Activated CD4-positive, alpha-beta T cell treated with anti-CD3 and anti-CD28 coated beads, Interleukin-2, amount 10 ng/mL, durations not matched to agents 7 days and 5 days (primary cell): ENCODE data around the gene ARFGAP2. TPM values are rescaled to one million over a fixed set of nuclear protein-coding genes. Genes with fewer than 3 reads are reported as not detected.

ENCODE experiments used
- CTCF ChIA-PET: fragments of 350-600 bp; sonication (Branson Sonifier 250); formaldehyde crosslinking; loops from one replicate; lab custom pipeline; 2021; ENCODE audit warnings: antibody characterized with exemption; lab: Charles Lee
- POLR2A ChIA-PET: fragments of 350-600 bp; sonication (Branson Sonifier 250); formaldehyde crosslinking; loops from one replicate; lab custom pipeline; 2021; ENCODE audit warnings: antibody characterized with exemption; lab: Charles Lee
- DNase-seq: peaks from one replicate; pipeline ENCODE4 v3.0.0-alpha.2; 2020
- H3K27ac Mint-ChIP-seq: one replicate; pipeline ENCODE4 v1.8.0; 2021; ENCODE audit warnings: mild to moderate bottlenecking, moderate library complexity, mixed read lengths
- H3K27me3 Mint-ChIP-seq: one replicate; pipeline ENCODE4 v1.8.0; 2021; ENCODE audit warnings: mixed read lengths
- H3K36me3 Mint-ChIP-seq: one replicate; pipeline ENCODE4 v1.8.0; 2021; ENCODE audit warnings: low read depth, mixed read lengths
- H3K4me1 Mint-ChIP-seq: one replicate; pipeline ENCODE4 v1.8.0; 2021; ENCODE audit warnings: mixed read lengths
- H3K4me3 Mint-ChIP-seq: one replicate; pipeline ENCODE4 v1.8.0; 2021; ENCODE audit warnings: mild to moderate bottlenecking, moderate library complexity, mixed read lengths
- H3K9me3 Mint-ChIP-seq: one replicate; pipeline ENCODE4 v1.8.0; 2021; ENCODE audit warnings: mixed read lengths
- total RNA-seq, 2 experiments: library from RNA; stranded (reverse); gene quantifications; one replicate each; pipeline ENCODE4 v1.2.3, GENCODE V29; 2021

Gene ARFGAP2
- total RNA-seq, 2 experiments from 2014 or later = 88.1 to 103 TPM

- POLR2A ChIA-PET = interaction anchor here (0.6 kb wide), 1 partner anchor 1062 kb away, joined by 4 read pairs; no protein-coding TSS in a partner anchor
- H3K4me3 Mint-ChIP-seq = peak within 1 kb of the TSS; percentile 63
These were observed 9.5 kb upstream of the ARFGAP2 start, which contains the start of gene PACSIN3 for GRCh38 chr11:47186076-47186699. PACSIN3 (minus strand) TSS chr11:47186434; CDS start chr11:47182727, 3,707 bp downstream.

DNA sequence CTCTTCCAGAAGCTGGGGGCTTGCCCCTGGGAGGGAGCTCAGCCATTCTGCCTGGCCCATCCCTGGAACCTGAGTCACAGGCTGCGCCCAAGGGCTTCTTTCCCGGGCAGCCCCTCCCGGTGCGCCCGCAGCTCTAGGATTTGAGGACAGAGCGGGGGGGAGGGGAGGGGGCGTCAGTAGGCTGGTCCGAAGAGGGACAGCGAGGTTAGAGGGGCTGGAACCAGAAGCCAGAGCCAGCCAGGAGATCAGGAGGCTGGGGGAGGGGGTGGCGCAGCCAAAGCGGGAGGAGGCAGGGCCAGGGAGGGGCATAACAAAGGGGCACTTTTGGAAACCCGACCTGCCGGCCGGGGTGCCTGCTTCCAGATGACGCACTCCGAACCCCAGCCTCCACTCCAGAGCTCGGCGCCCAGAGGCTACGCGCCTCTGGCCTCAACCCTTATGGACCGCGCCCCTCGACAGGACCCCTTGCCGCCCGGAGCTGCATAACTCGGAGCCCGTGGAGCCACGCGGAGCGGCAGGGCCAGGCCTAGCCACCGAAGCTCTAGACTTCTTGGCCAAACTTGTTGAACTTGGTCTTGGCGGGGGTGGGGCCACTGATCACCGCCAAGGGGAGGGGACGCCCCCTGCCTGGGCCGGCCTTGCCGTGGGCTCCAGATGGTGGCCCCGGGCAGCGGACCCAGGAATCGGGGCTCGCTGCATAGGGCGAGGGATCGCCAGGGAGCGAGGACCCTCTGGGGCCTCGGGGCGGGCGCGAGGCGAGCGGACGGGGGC, 8.8 kb upstream of the ARFGAP2 start:
- peaks cover 36% of the 10 kb centered on the region for H3K27me3 Mint-ChIP-seq
- ChIA-PET CTCF (interaction anchor here (0.9 to 1.5 kb wide), 6 partner anchors 12 to 205 kb away, joined by 3 to 5 read pairs (median 4); no protein-coding TSS in a partner anchor), POLR2A (no interaction called here)

More at GRCh38 chr11:47186076-47186699, 9.5 kb upstream of the ARFGAP2 start, which contains the start of gene PACSIN3:
- Mint-ChIP-seq H3K27ac (no peak within 1 kb of the TSS), H3K4me1 (peaks cover 13% of the 10 kb centered on the region), H3K27me3 (peaks cover 37% of the 10 kb centered on the region), H3K36me3 (peaks cover 2% of the 10 kb centered on the region), H3K9me3 (no peaks in the 10 kb centered on the region)
- DNase-seq = peak; percentile 32
- CTCF ChIA-PET = interaction anchor here (1.0 to 2.8 kb wide), 6 partner anchors 8 to 73 kb away, joined by 3 to 18 read pairs (median 8); partner anchors contain the start of genes ARFGAP2 and DDB2

DNA sequence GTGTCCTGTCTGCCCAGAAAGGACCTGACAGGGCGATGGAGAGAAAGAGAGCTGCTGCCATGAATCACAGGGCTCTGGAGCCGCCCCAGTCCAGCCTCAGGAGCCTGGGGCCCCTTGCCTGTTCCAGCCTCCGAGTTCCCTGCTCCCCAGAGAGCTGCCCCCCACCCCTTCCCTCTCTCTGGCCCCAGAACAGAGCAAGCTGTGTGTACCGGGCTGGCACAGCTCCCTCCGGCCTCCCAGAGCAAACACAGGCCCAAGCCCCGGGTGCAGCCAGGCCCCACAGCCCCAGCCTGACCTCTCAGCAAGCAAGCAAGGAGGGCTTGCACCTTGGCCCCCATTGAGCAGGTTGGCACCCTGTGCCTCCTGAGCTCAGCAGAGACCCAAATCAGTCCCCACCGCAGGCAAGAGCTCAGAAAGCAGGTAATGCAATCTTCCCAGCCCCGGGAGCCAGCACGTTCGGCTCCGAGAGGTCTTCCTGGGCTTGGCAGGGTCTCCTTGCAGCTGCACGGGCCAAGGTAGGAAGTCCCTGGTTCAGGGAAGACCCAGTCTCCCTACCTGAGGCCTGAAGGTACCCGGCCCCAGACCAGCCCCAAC, 8.1 kb upstream of the ARFGAP2 start:
- CTCF ChIA-PET = interaction anchor here (0.6 to 1.5 kb wide), 7 partner anchors 12 to 619 kb away, joined by 3 to 5 read pairs (median 3); no protein-coding TSS in a partner anchor
- H3K27me3 Mint-ChIP-seq = peaks cover 31% of the 10 kb centered on the region
- peak overlapping the region; percentile 53 for H3K4me3 Mint-ChIP-seq
- no peaks in the 10 kb centered on the region for H3K9me3 Mint-ChIP-seq
- no peak for DNase-seq
- H3K4me1 Mint-ChIP-seq = peaks cover 13% of the 10 kb centered on the region
- POLR2A ChIA-PET = no interaction called here
- peaks cover 2% of the 10 kb centered on the region for H3K36me3 Mint-ChIP-seq
- H3K27ac Mint-ChIP-seq = no peak overlapping the region

More for the DNA sequence above, 8.8 kb upstream of the ARFGAP2 start:
- peak overlapping the region; percentile 34 for H3K4me3 Mint-ChIP-seq
- peaks cover 13% of the 10 kb centered on the region for H3K4me1 Mint-ChIP-seq
- DNase-seq = no peak
- H3K9me3 Mint-ChIP-seq = no peaks in the 10 kb centered on the region
- H3K36me3 Mint-ChIP-seq = peaks cover 2% of the 10 kb centered on the region
- H3K27ac Mint-ChIP-seq = no peak overlapping the region

DNA sequence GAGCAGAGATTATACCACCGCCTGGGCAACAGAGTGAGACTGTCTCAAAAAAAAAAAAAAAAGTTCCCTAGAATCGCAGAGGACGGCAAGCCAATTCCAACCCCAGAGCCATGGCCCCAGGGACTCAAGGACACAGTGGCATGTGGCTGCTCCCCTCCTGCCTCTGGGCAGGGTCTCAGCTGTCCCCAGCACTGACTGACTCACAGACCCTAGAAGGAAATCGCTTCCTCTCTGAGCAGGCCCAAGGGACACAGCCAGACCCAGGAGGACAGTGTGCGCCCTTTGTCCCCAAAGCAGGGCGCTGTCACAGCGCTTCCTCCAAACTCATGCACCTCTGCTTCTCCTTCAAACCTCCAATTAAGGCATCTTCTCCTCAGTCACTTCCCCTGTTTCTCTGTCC, 7.3 kb upstream of the ARFGAP2 start:
- peaks cover 25% of the 10 kb centered on the region for H3K27me3 Mint-ChIP-seq
- CTCF ChIA-PET = no interaction called here
- no peak overlapping the region for H3K27ac Mint-ChIP-seq
- H3K9me3 Mint-ChIP-seq = no peaks in the 10 kb centered on the region
- no peak for DNase-seq
- POLR2A ChIA-PET = no interaction called here
- H3K4me1 Mint-ChIP-seq = peaks cover 20% of the 10 kb centered on the region
- H3K36me3 Mint-ChIP-seq = peaks cover 2% of the 10 kb centered on the region
- H3K4me3 Mint-ChIP-seq = no peak overlapping the region

DNA sequence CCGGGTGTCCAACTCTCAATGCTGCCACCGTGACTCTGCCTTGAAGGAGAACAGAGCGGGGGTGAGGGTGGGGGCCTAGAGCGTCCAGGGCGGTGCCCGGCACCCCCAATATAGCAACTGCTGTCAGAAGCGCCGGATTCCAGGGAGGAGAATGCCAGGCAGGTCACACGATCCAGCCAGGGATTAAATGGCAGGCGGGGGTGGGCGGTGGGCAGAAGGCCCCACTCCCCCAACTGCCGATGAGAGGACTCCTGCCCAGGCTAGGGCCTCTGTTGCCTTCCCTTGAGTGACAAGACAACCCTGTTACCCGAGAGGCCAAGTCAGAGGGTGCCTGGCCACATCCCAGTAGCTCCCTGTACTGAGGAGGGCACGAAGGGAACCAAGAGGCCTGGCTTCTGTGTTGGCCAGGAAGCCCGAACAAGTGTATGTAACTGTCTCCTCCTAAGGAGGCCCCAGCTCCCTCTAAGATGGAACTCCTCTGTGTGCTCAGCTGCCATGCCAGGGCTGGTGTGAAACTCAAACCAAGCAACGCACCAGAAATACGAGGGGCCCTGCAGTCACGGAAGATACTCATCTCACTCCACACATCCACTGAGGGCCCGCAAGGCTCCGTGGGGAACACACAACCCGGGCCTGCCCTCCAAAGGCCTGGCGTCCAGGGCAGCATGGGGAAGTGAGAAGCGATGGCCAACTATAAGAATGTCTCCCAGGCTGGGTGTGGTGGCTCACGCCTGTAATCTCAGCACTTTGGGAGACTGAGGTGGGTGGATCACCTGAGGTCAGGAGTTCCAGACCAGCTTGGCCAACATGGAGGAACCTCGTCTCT, 6.6 kb upstream of the ARFGAP2 start:
- DNase-seq = no peak
- peaks cover 21% of the 10 kb centered on the region for H3K27me3 Mint-ChIP-seq
- ChIA-PET CTCF (interaction anchor here (1.2 kb wide), 1 partner anchor 79 kb away, joined by 3 read pairs; no protein-coding TSS in a partner anchor), POLR2A (no interaction called here)
- peaks cover 2% of the 10 kb centered on the region for H3K36me3 Mint-ChIP-seq
- no peak overlapping the region for H3K27ac Mint-ChIP-seq
- H3K4me1 Mint-ChIP-seq = peaks cover 24% of the 10 kb centered on the region
- no peak overlapping the region for H3K4me3 Mint-ChIP-seq
- no peaks in the 10 kb centered on the region for H3K9me3 Mint-ChIP-seq

DNA sequence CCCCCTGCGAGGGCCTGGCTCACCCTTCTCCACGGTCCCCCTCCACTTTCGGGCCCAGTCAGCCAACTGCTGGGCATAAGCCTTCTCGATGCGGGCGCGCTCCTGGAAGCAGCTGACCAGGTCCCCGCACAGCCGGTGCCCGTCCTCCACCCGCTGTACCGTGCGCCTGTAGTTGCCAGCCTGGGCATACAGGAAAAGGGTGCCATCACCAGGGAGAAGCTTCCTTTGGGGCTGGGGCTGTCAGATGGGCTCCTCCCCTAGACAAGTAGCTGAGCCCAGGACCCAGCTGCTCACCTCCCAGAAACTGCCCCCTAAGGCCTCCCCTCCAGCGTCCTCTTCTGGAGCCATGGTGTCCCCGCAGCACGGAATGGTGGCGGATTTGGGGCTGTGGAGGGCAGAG, 5.7 kb upstream of the ARFGAP2 start:
- CTCF ChIA-PET = interaction anchor here (0.5 to 1.2 kb wide), 5 partner anchors 19 to 308 kb away, joined by 3 to 5 read pairs (median 3); partner anchors contain the start of gene ACP2
- DNase-seq = no peak
- Mint-ChIP-seq H3K4me3 (no peak overlapping the region), H3K36me3 (peaks cover 2% of the 10 kb centered on the region), H3K9me3 (no peaks in the 10 kb centered on the region), H3K27ac (no peak overlapping the region), H3K4me1 (peaks cover 27% of the 10 kb centered on the region), H3K27me3 (peaks cover 13% of the 10 kb centered on the region)
- POLR2A ChIA-PET = no interaction called here

- peaks cover 5% of the 10 kb centered on the region for H3K27me3 Mint-ChIP-seq
- H3K36me3 Mint-ChIP-seq = no peaks in the 10 kb centered on the region
- ChIA-PET POLR2A (interaction anchor here (0.5 kb wide), 1 partner anchor 551 kb away, joined by 3 read pairs; no protein-coding TSS in a partner anchor), CTCF (interaction anchor here (0.7 to 1.0 kb wide), 3 partner anchors 9 to 297 kb away, joined by 3 to 4 read pairs (median 3); no protein-coding TSS in a partner anchor)
- no peaks in the 10 kb centered on the region for H3K9me3 Mint-ChIP-seq
- H3K4me3 Mint-ChIP-seq = no peak overlapping the region
- DNase-seq = no peak
- H3K4me1 Mint-ChIP-seq = peaks cover 23% of the 10 kb centered on the region
- no peak overlapping the region for H3K27ac Mint-ChIP-seq
These were observed 4.6 kb upstream of the ARFGAP2 start for GRCh38 chr11:47181271-47181670.

GRCh38 chr11:47180006-47180787, 3.5 kb upstream of the ARFGAP2 start:
- peaks cover 32% of the 10 kb centered on the region for H3K4me1 Mint-ChIP-seq
- H3K27me3 Mint-ChIP-seq = peaks cover 5% of the 10 kb centered on the region
- no peak for DNase-seq
- H3K4me3 Mint-ChIP-seq = no peak overlapping the region
- H3K9me3 Mint-ChIP-seq = no peaks in the 10 kb centered on the region
- CTCF ChIA-PET = interaction anchor here (1.0 to 3.9 kb wide), 7 partner anchors 8 to 68 kb away, joined by 3 to 18 read pairs (median 5); partner anchors contain the start of genes ACP2 and DDB2
- H3K36me3 Mint-ChIP-seq = peaks cover 7% of the 10 kb centered on the region
- no peak overlapping the region for H3K27ac Mint-ChIP-seq
- POLR2A ChIA-PET = interaction anchor here (0.6 kb wide), 1 partner anchor 14 kb away, joined by 3 read pairs; no protein-coding TSS in a partner anchor

DNA sequence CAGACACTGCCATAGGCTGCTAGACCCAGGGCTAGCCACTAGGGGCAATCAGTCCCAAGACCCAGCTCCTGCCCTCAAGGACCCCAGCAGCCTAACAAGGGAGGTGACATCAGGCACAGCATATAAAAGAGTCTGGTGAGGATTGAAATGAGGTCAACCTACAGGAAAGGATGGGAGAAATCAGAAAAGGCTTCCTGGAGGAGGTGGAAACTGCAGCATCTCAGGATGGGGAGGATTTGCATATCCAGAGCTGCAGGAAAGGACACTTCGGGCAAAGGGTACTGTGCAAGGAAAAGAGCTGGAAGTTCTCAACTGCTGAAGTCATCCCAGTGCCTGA, 2.9 kb upstream of the ARFGAP2 start:
- Mint-ChIP-seq H3K36me3 (peaks cover 10% of the 10 kb centered on the region), H3K27ac (no peak overlapping the region), H3K4me3 (no peak overlapping the region), H3K27me3 (peaks cover under 1% of the 10 kb centered on the region), H3K9me3 (no peaks in the 10 kb centered on the region), H3K4me1 (peaks cover 38% of the 10 kb centered on the region)
- peak; percentile 64 for DNase-seq
- ChIA-PET POLR2A (interaction anchor here (0.6 kb wide), 1 partner anchor 14 kb away, joined by 3 read pairs; no protein-coding TSS in a partner anchor), CTCF (interaction anchor here (1.1 to 3.9 kb wide), 6 partner anchors 8 to 69 kb away, joined by 3 to 18 read pairs (median 7); partner anchors contain the start of genes ACP2 and DDB2)

GRCh38 chr11:47178737-47179654, 2.3 kb upstream of the ARFGAP2 start:
- H3K9me3 Mint-ChIP-seq = no peaks in the 10 kb centered on the region
- H3K36me3 Mint-ChIP-seq = peaks cover 11% of the 10 kb centered on the region
- no peak overlapping the region for H3K4me3 Mint-ChIP-seq
- no peak for DNase-seq
- H3K4me1 Mint-ChIP-seq = peaks cover 39% of the 10 kb centered on the region
- H3K27ac Mint-ChIP-seq = peak overlapping the region; percentile 100
- H3K27me3 Mint-ChIP-seq = no peaks in the 10 kb centered on the region
- ChIA-PET POLR2A (no interaction called here), CTCF (interaction anchor here (1.1 to 3.9 kb wide), 12 partner anchors 9 to 229 kb away, joined by 3 to 18 read pairs (median 5); partner anchors contain the start of genes ACP2 and DDB2)
